ENCODE data around the gene ITIH4.

ITIH4 gene

DNA sequence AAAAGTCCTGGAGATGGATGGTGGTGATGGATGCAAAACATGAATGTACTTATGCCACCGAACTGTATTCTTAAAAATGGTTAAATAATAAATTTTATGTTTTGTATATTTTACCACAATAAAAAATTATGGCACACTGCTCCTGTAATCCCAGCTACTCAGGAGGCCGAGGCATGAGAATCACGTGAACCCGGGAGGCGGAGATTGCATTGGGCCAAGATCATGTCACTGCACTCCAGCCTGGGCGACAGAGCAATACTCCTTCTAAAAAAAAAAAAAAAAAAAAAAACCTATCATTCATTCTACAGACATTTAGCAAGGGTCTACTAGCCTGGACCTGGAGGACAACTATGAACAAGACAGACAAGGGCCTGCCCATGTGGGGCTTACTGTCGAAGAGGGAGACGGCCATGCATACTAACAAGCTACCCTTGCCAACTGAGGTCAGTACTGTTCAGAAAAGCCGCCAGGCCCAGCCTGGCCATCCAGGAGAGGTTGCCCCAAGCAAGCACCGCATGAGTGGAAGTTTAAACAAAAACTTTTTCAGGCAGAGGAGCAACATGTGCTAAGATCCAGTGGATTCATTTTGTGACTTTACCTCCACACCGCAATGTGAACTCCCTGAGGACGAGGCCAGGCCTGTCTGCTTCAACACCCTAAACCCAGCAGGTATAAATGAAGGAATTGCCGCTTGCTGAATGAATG lies 57.0 kb downstream of the ITIH4 start:
- CTCF ChIA-PET: no interaction called here
- H3K27ac ChIP-seq (ENCODE audit: extremely low read depth, low read depth, low read length): no peak overlapping the region
- H3K36me3 ChIP-seq (ENCODE audit: control insufficient read depth in 2 of 2, insufficient read depth in 1 of 2, low read length in 2 of 2): peaks cover 0 to under 1% of the 10 kb centered on the region in 2 experiments; a peak in 2 of 3 replicates
- H3K4me3 ChIP-seq (ENCODE audit: low read depth, low read length): no peak overlapping the region
- no peaks in the 10 kb centered on the region for H3K9me3 ChIP-seq (ENCODE audit: control insufficient read depth, insufficient read depth, low read depth, low read length)
- H3K4me1 ChIP-seq (ENCODE audit: control insufficient read depth, insufficient read depth, low read length): peaks cover 3% of the 10 kb centered on the region; the same call in 1 of the 2 replicates
- POLR2A ChIA-PET: no interaction called here
- TF ChIP-seq, protein P1, sequence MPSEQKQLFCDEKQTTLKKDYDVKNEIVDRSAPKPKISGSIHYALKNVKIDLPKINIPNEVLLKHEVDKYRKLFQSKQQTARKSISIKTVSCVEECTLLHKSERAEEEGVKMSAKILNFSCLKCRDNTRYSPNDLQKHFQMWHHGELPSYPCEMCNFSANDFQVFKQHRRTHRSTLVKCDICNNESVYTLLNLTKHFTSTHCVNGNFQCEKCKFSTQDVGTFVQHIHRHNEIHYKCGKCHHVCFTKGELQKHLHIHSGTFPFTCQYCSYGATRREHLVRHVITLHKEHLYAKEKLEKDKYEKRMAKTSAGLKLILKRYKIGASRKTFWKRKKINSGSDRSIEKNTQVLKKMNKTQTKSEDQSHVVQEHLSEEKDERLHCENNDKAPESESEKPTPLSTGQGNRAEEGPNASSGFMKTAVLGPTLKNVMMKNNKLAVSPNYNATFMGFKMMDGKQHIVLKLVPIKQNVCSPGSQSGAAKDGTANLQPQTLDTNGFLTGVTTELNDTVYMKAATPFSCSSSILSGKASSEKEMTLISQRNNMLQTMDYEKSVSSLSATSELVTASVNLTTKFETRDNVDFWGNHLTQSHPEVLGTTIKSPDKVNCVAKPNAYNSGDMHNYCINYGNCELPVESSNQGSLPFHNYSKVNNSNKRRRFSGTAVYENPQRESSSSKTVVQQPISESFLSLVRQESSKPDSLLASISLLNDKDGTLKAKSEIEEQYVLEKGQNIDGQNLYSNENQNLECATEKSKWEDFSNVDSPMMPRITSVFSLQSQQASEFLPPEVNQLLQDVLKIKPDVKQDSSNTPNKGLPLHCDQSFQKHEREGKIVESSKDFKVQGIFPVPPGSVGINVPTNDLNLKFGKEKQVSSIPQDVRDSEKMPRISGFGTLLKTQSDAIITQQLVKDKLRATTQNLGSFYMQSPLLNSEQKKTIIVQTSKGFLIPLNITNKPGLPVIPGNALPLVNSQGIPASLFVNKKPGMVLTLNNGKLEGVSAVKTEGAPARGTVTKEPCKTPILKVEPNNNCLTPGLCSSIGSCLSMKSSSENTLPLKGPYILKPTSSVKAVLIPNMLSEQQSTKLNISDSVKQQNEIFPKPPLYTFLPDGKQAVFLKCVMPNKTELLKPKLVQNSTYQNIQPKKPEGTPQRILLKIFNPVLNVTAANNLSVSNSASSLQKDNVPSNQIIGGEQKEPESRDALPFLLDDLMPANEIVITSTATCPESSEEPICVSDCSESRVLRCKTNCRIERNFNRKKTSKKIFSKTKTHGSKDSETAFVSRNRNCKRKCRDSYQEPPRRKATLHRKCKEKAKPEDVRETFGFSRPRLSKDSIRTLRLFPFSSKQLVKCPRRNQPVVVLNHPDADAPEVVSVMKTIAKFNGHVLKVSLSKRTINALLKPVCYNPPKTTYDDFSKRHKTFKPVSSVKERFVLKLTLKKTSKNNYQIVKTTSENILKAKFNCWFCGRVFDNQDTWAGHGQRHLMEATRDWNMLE (tag by site-specific recombination; conservative IDR thresholded peaks at IDR 0.05; ENCODE audit: low read depth): no peak
- TF ChIP-seq KLF10 (tag by site-specific recombination; IDR thresholded peaks at IDR 0.05) (no peak), ZEB2 (tag by site-specific recombination; IDR thresholded peaks at IDR 0.05) (no peak), SALL2 (tag by site-specific recombination; IDR thresholded peaks at IDR 0.05; ENCODE audit: borderline replicate concordance) (no peak), KLF16 (tag by site-specific recombination; IDR thresholded peaks at IDR 0.05) (no peak), ZNF76 (tag by site-specific recombination; IDR thresholded peaks at IDR 0.05; ENCODE audit: borderline replicate concordance, low read depth) (no peak), CTCF (tag by site-specific recombination; IDR thresholded peaks at IDR 0.05) (no peak), ZNF394 (tag by site-specific recombination; IDR thresholded peaks at IDR 0.05; ENCODE audit: borderline replicate concordance) (no peak), ZNF560 (tag by site-specific recombination; IDR thresholded peaks at IDR 0.05; ENCODE audit: borderline replicate concordance) (no peak), ZNF843 (tag by site-specific recombination; IDR thresholded peaks at IDR 0.05) (no peak), ZNF768 (tag by site-specific recombination; IDR thresholded peaks at IDR 0.05) (no peak), ZNF292 (tag by site-specific recombination; IDR thresholded peaks at IDR 0.05; ENCODE audit: borderline replicate concordance, low read depth) (no peak)
- TF ChIP-seq, protein P2, sequence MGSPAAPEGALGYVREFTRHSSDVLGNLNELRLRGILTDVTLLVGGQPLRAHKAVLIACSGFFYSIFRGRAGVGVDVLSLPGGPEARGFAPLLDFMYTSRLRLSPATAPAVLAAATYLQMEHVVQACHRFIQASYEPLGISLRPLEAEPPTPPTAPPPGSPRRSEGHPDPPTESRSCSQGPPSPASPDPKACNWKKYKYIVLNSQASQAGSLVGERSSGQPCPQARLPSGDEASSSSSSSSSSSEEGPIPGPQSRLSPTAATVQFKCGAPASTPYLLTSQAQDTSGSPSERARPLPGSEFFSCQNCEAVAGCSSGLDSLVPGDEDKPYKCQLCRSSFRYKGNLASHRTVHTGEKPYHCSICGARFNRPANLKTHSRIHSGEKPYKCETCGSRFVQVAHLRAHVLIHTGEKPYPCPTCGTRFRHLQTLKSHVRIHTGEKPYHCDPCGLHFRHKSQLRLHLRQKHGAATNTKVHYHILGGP (tag by site-specific recombination; IDR thresholded peaks at IDR 0.05): no peak

DNA sequence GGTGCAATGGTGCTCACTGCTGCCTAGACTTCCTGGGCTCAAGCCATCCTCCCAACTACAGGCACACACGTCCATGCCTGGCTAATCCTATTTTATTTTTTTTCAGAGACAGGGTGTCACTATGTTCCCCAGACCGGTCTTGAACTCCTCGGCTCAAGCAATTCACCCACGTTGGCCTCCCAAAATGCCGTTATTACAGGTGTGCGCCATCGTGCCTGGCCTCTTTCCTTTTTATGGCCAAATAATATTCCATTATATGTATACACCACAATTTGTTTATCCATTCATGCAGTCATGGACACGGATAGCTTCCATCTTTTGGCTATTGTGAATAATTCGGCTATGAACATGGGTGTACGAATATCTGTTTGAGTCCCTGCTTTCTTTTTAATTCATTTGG lies 58.8 kb downstream of the ITIH4 start:
- peaks cover 3% of the 10 kb centered on the region; the same call in 1 of the 2 replicates for H3K4me1 ChIP-seq (ENCODE audit: control insufficient read depth, insufficient read depth, low read length)
- peak; percentile 82; the same call in 1 of the 2 replicates for TF ChIP-seq ZNF146 (tag by site-specific recombination; IDR thresholded peaks at IDR 0.05)
- no peak for TF ChIP-seq ZNF121 (tag by site-specific recombination; IDR thresholded peaks at IDR 0.05)
- TF ChIP-seq ZNF16 (tag by site-specific recombination; IDR thresholded peaks at IDR 0.05; ENCODE audit: low read depth): no peak
- no peak for TF ChIP-seq ZNF202 (tag by site-specific recombination; IDR thresholded peaks at IDR 0.05; ENCODE audit: borderline replicate concordance)
- H3K4me3 ChIP-seq (ENCODE audit: low read depth, low read length): no peak overlapping the region
- no peak overlapping the region for H3K27ac ChIP-seq (ENCODE audit: extremely low read depth, low read depth, low read length)
- ChIA-PET CTCF (interaction anchor here (0.6 to 1.2 kb wide), 3 partner anchors 27 to 52 kb away, joined by 3 to 4 read pairs (median 3); no protein-coding TSS in a partner anchor), POLR2A (interaction anchor here (0.6 to 1.5 kb wide), 6 partner anchors 8 to 106 kb away, joined by 3 to 10 read pairs (median 5); no protein-coding TSS in a partner anchor)
- no peaks in the 10 kb centered on the region for H3K9me3 ChIP-seq (ENCODE audit: control insufficient read depth, insufficient read depth, low read depth, low read length)
- peaks cover 4 to 17% of the 10 kb centered on the region in 2 experiments; a peak in 2 of 3 replicates for H3K36me3 ChIP-seq (ENCODE audit: control insufficient read depth in 2 of 2, insufficient read depth in 1 of 2, low read length in 2 of 2)

Data from HEK293 (cell line).